Loucy (cell line): ENCODE results near the gene FOXF1.

Experiments used
- EZH2phosphoT487 ChIP-seq: fragments of 200-600 bp; IDR thresholded peaks from 2 replicates; pipeline ENCODE4 v1.6.1; 2018; ENCODE audit warnings: antibody characterized with exemption, mild to moderate bottlenecking, moderate library complexity, borderline replicate concordance
- TF ChIP-seq, protein P1 (sequence below): fragments of 200-600 bp; sonication (generic); conservative IDR thresholded peaks from 2 replicates; pipeline ENCODE4 v1.5.1; 2014; ENCODE audit warnings: mild to moderate bottlenecking, antibody characterized with exemption, low read length

DNA sequence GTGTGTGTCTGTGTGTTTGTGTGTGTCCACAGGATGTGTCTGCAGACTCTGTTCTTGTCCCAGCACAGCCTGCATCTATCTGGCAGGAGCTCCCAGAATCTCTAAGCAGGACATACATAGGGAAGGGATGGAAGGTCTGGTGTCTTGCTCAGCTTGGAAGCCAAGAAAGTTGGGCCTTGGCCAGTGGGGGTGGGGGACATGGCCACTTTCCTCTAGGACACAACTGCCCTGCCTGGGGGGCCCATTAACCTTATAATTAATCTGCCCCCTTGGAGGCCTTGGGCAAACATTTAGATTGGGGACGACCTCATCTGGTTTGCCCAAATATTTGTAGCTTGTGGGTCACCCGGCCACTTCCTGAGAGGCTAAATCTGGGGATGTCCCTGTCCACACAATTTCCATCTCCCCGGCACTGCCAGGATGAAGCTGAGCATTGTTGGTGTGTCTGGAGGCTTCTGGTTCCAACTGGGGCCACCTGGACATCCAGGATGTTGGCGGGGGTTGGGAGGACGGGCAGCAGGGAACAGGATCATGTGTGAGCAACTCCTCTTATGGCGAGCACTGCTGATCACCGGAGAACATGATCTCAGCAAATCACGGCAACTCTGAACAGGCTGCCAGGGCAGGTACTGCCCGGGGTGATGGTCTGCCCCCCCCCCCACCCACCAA is 17.2 kb upstream of the FOXF1 start:
- TF ChIP-seq, protein P1, sequence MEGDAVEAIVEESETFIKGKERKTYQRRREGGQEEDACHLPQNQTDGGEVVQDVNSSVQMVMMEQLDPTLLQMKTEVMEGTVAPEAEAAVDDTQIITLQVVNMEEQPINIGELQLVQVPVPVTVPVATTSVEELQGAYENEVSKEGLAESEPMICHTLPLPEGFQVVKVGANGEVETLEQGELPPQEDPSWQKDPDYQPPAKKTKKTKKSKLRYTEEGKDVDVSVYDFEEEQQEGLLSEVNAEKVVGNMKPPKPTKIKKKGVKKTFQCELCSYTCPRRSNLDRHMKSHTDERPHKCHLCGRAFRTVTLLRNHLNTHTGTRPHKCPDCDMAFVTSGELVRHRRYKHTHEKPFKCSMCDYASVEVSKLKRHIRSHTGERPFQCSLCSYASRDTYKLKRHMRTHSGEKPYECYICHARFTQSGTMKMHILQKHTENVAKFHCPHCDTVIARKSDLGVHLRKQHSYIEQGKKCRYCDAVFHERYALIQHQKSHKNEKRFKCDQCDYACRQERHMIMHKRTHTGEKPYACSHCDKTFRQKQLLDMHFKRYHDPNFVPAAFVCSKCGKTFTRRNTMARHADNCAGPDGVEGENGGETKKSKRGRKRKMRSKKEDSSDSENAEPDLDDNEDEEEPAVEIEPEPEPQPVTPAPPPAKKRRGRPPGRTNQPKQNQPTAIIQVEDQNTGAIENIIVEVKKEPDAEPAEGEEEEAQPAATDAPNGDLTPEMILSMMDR: no peak
- TF ChIP-seq EZH2phosphoT487: no peak
